Fibroblast of skin of left biceps (primary cell): ENCODE measurements around the gene PIK3AP1.

ENCODE experiments used
- DNase-seq, 2 experiments: peaks; one replicate each; pipeline ENCODE4 v3.0.0-alpha.2; 2013; ENCODE audit warnings: low read depth in 2 of 2

The PIK3AP1 gene

GRCh38 chr10:96672481-96673175, 47.7 kb downstream of the PIK3AP1 start:
- no peak for DNase-seq

DNA sequence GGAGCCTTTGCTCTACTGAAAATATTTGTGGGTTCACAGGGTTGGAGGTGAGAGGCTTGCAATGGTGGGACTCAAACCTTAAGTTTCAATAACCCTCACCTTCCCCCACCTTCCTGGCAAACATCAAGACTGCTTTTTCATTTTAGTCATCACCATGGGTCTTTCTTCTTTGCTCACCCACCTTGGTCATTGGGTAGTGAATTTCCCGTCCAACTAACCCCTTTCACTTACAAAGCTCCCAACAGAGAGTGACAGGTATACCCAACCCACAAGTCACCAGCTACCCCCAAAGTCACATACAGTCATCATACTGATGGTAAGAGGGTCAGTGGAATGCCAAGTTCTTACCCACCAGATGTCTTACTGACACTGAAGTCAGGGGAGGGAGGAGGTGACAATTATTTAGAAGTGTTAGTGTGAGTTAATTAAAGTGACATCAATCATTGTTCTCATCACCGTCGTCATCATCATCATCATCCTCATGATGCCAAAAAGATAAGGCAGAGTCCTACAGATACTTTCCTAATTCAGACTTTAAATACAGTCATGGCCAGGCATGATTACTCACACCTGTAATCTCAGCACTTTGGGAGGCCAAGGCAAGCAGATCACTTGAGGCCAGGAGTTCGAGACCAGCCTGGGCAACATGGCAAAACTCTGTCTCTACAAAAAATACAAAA, 49.0 kb downstream of the PIK3AP1 start:
- no peak for DNase-seq

DNA sequence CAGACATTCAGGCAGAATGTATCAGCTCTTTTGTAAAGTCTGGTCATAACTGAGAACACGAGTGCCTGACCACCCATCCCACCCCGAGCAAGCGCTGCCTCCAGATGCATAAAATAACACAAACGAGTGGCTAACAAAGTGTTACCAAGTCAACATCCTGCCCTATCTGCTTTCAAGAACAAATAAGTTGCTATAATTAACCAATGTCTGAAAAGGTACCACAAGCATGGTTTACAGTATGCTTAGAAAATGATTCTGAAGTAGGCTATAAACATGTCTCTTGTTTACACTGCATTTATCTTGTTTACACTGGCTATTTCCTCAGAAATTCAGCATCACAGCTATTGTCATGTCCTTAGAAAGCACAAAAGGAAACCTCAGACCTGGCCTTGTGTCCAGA, 49.5 kb downstream of the PIK3AP1 start:
- no peak for DNase-seq

- DNase-seq: no peak
Measured at GRCh38 chr10:96667401-96667800, 52.9 kb downstream of the PIK3AP1 start.

- DNase-seq: no peak
Measured at GRCh38 chr10:96666741-96667140, 53.6 kb downstream of the PIK3AP1 start.

DNA sequence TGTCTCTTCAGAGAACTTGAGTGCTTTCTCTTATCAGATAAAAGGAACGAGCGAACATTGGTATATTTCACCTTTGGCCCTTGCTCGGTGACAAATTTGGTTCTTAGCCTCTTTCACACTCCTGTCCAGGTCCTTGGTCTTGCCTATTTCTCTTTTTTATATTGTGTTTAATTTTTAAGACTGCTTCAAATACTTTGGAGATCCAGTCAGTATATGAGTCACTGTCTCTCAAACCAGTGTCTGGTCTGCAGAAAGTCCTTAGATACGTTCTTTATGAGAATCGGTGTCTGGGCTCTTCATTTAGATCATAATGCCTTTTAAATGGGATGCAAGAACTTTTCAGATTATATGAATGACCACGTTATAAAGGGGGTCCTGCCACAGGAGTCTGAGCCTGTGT, 55.0 kb downstream of the PIK3AP1 start:
- no peak for DNase-seq

DNA sequence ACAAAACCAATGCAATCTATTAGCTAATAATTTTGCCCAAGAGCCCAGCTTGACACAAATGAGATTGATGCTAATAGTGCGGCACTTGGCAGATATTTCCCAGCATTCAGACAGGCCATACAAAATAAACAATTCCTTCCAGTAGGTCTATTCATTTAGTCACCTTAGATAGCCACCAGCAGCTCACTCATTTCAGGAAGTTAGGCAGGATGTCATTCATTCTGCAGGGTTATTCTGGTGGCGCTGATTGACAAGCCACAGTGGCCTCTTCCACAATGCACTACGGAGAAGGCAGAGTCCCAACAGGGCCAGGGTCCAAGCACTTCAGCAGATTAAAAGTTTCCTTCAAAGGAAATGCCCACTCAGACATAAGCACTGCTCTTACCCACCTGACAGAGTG, 55.8 kb downstream of the PIK3AP1 start:
- no peak for DNase-seq

DNA sequence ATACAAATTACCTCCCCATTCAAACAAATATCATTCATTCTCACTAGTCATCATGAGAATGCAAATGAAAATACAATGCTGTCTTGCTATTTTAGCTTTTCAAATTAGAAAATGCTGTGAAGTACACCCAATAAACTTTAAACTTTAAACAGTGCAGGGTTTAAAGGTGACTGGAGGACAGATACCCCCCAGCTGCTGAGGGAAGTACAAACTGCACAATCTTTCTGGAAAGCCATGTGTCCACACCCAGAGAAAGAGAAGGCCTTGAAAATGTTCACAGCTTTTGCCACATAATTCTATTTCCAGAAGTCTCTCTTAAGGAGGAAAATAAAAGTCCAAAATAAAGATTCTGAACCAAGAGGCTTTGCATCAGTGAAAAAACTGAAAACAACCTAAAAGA, 56.5 kb downstream of the PIK3AP1 start:
- DNase-seq: no peak

DNA sequence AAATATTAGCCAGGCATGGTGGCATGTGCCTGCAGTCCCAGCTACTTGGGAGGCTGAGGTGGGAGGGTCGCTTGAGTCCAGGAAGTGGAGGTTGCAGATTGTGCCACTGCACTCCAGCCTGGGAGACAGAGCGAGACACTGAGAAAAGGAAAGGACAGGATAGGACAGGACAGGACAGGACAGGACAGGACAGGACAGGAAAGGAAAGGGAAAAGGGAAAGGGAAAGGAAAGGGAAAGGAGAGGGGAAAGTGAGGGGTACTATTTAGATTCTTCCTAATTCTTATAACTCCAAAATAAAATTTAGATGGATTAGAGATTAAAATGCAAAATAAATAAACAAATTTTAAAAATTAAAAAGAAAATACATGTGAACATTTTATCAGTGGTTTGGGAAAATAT, 58.7 kb downstream of the PIK3AP1 start:
- DNase-seq: no peak

GRCh38 chr10:96660297-96660696, 60.0 kb downstream of the PIK3AP1 start:
- no peak for DNase-seq

- no peak for DNase-seq
Measured at GRCh38 chr10:96658844-96659243, 61.5 kb downstream of the PIK3AP1 start.

DNA sequence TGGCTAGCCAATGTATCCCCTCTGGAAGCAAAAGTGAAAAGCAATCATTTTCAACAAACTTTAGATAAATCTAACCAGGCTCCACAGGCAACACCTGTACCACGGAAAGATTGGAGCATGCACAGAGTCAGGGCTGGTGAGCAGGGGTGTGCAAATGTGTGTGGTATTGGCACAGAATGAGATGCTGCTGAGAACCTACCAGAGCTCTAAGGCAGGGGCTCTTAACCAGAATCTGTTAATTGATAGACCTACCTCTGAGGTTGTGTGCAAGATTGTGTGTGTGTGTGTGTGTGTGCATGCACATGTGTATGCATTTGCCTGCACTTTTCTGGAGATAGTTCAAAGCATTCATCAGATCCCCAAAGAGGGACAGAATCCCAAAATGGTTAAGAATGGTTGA, 62.9 kb downstream of the PIK3AP1 start:
- no peak for DNase-seq

- DNase-seq: no peak
Measured at GRCh38 chr10:96656839-96657238, 63.5 kb downstream of the PIK3AP1 start.

DNA sequence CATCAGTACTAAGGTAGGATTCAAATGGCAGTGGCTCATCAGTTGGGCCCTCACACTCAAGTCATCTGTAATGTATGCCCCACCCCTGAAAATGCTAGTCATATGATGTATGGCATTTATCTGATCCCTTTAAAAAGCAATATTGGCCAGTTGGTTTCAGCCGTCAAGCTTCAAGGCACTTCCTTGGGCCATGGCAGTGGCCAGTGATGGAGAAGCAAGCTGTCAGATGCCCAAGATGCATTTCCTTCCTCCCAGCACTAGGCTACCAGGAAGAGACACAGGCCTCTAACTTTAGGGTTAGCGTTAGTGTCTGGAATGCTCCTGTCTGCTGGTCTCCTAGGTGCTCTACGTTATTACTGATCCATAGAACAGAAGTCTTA, 64.1 kb downstream of the PIK3AP1 start:
- no peak for DNase-seq

DNA sequence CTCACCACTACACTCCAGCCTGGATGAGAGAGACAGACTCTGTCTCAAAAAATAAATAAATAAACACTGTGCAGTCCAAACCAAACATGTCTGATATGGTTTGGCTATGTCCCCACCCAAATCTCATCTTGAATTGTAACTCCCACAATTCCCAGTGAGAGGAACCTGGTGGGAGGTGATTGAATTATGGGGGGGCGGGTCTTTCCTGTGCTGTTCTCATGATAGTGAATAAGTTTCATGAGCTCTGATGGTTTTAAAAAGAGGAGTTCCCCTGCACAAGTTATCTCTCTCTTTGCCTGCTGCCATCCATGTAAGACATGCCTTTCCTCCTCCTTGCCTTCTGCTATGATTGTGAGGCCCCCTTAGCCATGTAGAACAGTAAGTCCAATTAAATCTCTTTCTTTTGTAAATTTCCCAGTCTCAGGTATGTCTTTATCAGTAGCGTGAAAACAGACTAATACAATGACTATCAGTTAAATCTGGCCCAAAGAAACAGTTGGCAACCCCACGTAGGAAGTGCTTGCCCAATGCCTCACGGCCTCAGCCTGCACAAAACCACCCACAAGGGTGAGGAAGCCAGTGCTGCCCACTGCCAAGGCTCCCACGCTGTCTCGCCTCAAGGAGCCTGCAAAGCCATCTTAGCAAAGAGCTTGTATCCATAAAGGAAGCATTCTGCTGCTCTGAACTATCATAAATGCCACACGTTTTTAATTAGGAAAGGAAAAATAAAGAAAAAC, 64.7 kb downstream of the PIK3AP1 start:
- DNase-seq: no peak

DNA sequence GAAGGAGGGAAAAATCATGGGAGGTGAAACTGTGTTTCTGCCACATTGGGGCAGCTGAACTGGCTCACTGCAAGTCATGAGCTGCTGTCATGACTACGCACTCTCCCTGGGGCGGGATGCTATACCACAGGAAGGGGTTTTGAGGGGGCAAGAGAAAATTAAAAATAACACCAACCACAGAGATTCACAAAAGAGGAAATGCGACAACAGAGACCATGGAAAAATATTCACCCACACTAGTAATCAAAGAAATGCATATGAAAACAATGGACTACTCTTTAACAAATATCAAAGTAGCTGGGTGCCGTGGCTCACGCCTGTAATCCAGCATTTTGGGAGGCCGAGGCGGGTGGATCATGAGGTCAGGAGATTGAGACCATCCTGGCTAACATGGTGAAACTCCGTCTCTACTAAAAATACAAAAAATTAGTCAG, 68.3 kb downstream of the PIK3AP1 start:
- no peak for DNase-seq

- DNase-seq: no peak
Measured at GRCh38 chr10:96650958-96651357, 69.4 kb downstream of the PIK3AP1 start.

DNA sequence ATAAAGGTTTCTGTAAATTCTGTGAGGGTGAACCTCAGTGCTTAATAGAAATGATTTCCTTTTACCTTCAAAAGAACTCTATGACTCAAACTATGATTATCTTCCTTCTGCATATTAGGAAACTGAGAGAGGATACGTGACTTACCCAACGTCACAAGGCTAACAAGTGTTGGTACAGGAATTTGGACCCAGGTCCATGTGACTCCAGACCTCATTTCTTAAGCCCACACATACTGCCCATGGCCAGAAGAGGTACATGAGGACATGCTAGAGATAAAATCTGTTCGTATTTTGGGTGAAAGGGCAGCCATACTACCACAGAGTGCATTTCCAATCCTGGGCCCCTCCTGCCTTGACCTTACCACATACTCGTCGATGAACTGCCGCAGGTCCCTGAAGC, 72.0 kb downstream of the PIK3AP1 start:
- DNase-seq: no peak

- no peak for DNase-seq
Measured at GRCh38 chr10:96647466-96647865, 72.8 kb downstream of the PIK3AP1 start.

GRCh38 chr10:96646751-96647166, 73.6 kb downstream of the PIK3AP1 start:
- DNase-seq: no peak

DNA sequence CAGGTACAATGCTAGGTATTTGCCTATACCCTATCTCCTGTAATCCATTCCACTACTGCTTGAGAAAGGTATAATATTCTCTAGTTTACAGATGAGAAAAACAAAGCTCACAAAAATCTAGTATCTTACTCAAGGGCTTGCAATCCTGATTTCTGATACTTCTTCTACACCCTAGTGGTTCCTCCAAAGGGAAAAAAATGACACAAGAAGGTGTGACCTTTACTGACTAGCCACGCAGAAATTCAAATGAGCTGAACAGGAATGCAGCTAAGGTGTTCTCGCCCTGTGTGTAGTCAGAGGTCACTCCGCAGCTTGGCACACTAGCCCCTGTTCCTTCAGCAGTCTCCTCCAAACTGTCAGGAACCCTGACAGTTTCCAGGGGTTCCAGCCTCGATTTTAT, 74.0 kb downstream of the PIK3AP1 start:
- DNase-seq: no peak

GRCh38 chr10:96645191-96645721, 75.1 kb downstream of the PIK3AP1 start:
- DNase-seq: no peak

GRCh38 chr10:96643920-96644319, 76.4 kb downstream of the PIK3AP1 start:
- DNase-seq: no peak
